Measurements from ENCODE around the gene SMIM24.
"Not testable (repeated sequence)": the region's sequence is repeated elsewhere in the genome, so short reads cannot be mapped to it uniquely, and the experiment has no call there.

SMIM24 gene

DNA sequence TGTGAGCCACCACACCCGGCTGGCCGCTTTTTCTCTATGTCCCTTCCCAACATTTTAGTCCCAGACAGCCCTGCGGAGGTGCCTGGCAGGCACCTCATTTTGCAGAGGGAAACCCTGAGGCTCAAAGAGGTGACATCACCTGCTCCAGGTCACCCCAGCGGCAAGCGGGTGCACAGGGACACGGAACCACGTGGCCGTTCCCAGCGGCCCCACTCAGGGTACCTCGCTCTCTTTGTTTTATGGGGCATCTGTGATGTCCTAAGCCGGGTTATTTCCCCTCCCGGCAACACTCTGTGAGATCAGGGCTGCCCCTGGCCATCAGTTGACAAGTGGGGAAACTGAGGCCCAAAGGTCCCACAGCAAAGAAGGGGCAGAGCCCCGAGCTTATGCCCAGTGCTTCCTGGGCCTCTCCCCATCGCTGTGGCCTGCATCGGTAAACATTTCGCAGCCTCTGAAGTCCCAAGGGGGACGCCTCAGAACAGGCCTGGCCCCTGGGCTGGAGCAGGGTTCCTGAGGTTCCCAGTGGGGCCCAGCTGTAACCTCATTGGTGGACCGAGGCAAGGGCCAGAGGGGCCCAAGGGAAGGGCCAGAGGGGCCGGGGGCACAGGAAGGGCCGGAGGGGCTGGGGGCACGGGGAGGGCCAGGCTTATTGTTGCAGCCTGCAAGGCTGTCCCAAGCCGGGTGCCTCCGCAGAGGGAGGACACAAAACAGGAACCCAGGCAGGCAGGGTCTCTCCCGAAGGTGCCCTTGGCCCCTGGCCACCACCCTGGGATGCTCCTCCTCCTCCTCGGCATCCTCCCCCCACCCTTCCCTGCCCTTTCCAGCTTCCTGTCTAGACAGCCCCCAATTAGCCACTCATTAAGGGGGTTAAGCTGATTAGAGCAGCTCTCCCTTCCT is 39.0 kb downstream of the SMIM24 start:
- H3K27ac ChIP-seq: no peak overlapping the region
- DNase-seq (ENCODE audit: low read depth, low spot score): no peak

DNA sequence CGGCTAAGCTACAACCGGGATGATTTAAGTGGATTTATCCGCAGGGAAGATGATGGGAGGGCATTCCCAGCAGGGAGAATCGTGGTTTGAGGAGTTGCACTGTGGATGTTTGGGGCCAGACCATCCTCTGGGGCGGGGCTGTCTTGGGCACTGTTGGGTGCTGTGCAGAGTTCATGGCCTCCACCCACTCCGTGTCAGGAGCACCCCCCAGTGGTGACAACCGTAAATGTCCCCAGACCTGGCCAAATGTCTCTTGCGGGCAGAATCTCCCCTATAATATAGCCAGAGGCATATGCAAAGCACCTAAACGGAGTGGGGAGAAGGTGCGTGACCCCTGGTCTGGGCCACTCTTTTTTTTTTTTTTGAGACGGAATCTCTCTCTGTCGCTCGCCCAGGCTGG is 40.2 kb downstream of the SMIM24 start:
- no peak for DNase-seq (ENCODE audit: low read depth, low spot score)

DNA sequence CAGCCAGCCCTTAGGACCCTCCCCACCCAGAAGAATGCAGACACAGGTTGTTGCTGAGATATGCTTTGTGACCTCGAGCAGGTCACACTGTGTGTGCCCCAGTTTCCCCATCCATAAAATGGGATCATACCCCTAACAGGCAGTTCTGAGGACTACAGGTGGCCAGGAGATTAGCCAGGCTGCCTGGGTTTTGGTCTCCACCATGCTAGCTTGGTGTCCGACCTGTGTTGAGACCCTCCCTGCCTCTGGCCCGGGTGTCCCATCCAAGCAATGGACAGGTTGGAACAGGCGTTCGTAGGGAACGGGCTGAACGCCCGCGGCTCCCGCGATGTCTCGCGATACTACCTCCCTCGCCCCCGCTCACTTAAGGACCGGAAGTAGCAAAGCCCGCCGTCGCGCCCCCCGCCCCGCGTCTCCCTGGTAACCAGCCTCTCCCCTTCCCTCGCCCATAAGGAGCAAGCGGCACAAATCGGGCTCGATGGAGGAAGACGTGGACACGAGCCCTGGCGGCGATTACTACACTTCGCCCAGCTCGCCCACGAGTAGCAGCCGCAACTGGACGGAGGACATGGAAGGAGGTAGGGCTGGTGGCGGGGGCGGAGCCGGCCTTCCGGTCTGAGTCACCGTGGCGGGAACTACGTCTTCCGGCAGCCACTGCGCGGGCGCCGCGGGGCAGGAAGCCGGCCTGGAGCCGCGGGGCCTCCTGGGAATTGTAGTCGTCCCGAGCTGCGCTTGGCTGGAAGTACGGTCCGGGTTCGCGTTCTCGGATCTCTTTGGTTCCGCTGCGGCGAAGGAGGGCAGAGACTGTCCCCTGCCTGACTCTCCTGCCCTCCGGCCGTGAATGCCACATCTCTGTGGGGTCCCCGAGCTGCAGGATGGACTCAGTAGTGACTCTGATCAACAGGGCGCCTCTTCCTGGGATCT is 45.4 kb downstream of the SMIM24 start:
- DNase-seq (ENCODE audit: low read depth, low spot score): peak; percentile 78
- H3K27ac ChIP-seq: peak overlapping the region; percentile 82

More for the DNA sequence above, 40.2 kb downstream of the SMIM24 start:
- H3K27ac ChIP-seq: no peak overlapping the region

DNA sequence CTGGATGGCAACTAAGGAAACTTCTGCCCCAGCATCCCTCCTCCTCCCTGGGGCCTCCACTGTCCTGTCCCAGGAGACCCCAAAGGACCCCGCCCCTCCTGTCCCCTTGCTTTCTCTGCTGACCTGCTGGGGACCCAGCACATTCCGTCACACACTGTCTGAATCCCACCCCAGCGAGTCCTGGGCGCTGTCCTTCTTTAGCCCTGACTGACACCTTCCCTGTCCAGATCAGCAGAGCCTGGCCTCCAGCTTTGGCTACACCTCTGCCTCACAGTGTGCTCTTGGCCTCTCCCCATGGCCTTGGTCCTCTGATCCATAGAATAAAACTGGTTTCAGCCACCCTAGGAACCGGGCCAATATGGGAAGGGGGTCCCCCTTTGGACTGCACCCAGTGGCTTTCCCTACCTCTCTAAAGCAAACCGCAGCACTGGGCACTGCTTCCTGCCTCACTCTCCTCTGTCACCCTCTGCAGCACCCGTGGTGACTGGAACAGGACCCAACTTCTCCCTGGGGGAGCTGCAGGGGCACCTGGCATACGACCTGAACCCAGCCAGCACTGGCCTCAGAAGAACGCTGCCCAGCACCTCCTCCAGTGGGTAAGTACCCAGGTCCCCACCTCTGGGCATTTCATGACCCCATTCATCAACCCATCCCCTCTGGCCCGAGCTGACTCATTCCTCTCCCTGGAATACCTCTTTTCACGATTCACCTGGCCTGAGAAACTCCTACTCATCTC is 46.4 kb downstream of the SMIM24 start:
- peak overlapping the region; percentile 82 for H3K27ac ChIP-seq
- DNase-seq (ENCODE audit: low read depth, low spot score): no peak

DNA sequence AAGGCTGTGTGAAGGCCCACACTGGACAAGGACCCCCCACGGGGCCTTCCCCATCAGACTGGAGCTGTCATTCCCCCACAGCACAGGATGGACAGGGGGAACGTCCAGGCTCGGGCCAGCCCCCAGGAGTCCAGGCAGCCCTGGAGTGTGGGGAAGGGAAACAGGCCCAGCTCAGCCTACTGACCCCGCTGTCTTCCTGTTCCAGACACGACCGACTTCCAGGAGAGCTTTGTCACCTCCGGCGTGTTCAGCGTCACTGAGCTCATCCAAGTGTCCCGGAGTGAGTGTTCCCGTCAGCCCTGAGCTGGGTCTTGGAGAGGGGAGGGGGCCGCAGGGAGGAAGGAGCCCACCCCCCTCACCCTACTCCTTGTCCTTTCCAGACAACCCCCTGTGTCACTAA is 47.0 kb downstream of the SMIM24 start:
- no peak overlapping the region for H3K27ac ChIP-seq
- DNase-seq (ENCODE audit: low read depth, low spot score): no peak

DNA sequence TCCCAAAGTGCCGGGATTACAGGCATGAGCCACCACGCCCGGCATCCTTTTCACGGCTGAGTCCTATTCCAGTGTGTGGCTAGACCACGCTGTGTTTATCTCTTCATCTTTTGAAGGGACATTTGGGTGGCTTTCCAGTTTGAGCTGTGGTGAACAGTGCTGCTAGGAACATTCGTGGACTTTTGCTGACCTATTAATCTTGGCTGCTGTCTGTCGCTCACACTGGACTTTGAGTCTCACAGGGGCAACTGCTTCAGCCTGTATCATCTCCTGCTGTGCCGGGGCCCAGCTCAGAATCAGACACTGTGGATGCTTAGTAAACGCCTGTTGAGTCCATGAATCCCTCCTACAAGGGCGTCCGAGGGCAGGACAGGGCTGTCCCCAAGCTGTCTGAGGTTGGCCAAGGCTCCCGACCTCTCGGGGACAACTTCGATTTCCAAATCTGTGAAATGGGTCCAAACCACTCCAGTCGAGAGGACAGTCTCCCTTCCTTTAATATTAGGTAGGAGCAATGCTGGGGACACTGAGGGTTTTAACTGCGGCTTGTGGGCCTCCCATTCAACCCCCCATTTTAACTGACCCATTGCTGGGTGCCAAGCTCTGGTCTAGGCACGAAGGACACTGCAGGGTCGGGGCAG is 48.4 kb downstream of the SMIM24 start:
- DNase-seq (ENCODE audit: low read depth, low spot score): no peak
- H3K27ac ChIP-seq: no peak overlapping the region

DNA sequence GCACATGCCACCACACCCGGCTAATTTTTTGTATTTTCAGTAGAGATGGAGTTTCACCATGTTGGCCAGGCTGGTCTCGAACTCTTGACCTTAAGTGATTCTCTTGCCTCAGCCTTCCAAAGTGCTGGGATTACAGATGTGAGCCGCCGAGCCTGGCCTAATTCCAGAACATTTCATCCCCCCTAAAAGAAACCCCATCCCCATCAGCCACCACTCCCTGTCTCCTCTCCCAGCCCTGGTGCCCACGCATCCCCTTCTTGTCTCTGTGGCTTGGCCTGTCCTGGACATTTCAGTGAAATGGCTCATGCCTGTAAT is 50.0 kb downstream of the SMIM24 start:
- H3K27ac ChIP-seq: peak overlapping the region; percentile 50
- not testable (repeated sequence) for DNase-seq (ENCODE audit: low read depth, low spot score)

DNA sequence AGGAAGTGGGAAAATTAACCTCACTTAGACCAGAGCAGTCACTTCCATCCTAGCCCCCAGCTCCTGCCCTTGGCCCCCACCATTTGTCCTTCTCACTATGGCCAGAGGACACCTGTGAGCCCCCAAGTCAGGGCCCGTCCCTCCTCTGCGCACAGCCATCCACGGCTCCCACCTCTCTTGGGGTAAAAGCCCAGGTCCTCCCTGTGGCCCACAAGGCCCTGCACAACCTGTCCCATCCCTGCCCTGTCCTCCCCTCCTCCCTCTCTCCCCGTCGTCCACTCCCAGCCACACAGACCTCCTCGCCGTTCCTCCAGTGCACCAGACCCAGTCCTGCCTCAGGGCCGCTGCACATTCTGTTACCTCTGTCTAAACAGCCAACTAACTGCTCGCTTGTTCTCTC is 53.9 kb downstream of the SMIM24 start:
- no peak overlapping the region for H3K27ac ChIP-seq
- DNase-seq (ENCODE audit: low read depth, low spot score): no peak
